ENCODE results near the gene CD79B. TPM values are rescaled to one million over a fixed set of nuclear protein-coding genes. Genes with fewer than 3 reads are reported as not detected.

The CD79B gene
- total and polyA plus RNA-seq, 10 of the 15 experiments (the other 5 are each of a cell fraction or from before 2014, with no cell fraction given), result 17.5 to 148 (median 79.1) TPM

DNA sequence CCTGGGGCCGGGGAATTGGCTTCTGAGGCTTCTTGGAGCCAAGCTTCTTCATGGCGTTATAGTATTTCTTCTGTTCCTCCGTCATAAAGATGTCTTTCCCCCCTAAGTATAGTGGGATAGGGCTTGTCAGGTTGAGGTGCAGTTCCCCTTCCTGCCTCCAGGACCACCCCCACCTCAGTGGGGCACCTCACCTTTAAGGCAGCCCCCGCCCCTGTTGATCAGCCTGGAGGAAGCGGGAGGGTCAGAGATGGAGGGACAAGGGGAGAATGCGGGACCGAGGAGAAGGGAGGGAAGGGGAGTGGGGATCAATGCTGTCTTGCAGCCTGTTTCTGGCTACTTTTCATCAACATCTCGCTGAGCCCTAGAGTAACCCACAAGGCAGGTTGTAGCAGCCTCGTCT is 11.6 kb upstream of the CD79B start:
- BruUV-seq (replicated peaks), result no TSS peak
- 89% methylated on average over 9 of the region's 9 CpGs for WGBS (ENCODE audit: insufficient coverage, insufficient replicate concordance, low lambda C conversion rate, missing lambda C conversion rate)
- TF ChIP-seq CTCF (IDR thresholded peaks at IDR 0.05 in 2 of 3, conservative IDR thresholded peaks at IDR 0.05 in 1 of 3; ENCODE audit: control insufficient read depth in 2 of 3, extremely low read depth in 1 of 3, insufficient read depth in 1 of 3, low read depth in 3 of 3, low read length in 3 of 3) (peak in 1 of 3 experiments; percentile 28; a peak in 1 of 6 replicates), BRCA1 (IDR thresholded peaks at IDR 0.05; ENCODE audit: low read depth, low read length) (no peak)
- TF ChIP-seq, protein P1, sequence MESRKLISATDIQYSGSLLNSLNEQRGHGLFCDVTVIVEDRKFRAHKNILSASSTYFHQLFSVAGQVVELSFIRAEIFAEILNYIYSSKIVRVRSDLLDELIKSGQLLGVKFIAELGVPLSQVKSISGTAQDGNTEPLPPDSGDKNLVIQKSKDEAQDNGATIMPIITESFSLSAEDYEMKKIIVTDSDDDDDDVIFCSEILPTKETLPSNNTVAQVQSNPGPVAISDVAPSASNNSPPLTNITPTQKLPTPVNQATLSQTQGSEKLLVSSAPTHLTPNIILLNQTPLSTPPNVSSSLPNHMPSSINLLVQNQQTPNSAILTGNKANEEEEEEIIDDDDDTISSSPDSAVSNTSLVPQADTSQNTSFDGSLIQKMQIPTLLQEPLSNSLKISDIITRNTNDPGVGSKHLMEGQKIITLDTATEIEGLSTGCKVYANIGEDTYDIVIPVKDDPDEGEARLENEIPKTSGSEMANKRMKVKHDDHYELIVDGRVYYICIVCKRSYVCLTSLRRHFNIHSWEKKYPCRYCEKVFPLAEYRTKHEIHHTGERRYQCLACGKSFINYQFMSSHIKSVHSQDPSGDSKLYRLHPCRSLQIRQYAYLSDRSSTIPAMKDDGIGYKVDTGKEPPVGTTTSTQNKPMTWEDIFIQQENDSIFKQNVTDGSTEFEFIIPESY (IDR thresholded peaks at IDR 0.05), result no peak
- no peaks in the 10 kb centered on the region for H3K36me3 ChIP-seq (ENCODE audit: control insufficient read depth in 2 of 2, insufficient read depth in 2 of 2, low read length in 1 of 2)
- FAIRE-seq (no peak), DNase-seq (ENCODE audit: low read depth, low spot score) (no peak), ATAC-seq (no peak)
- intact Hi-C loops (cut with micrococcal nuclease; ENCODE audit: unreplicated experiment) (no loop called here), in situ Hi-C loops (cut with MboI) (no loop called here)
- H4K20me1 ChIP-seq (ENCODE audit: control insufficient read depth, insufficient read depth), result no peaks in the 10 kb centered on the region
- ChIA-PET SMC1A (ENCODE audit: uncharacterized antibody, unreplicated experiment) (no interaction called here), POLR2A (interaction anchor here (1.8 kb wide), 1 partner anchor 10 kb away, joined by 4 read pairs; no protein-coding TSS in a partner anchor), RAD21 (ENCODE audit: unreplicated experiment) (no interaction called here), CTCF (interaction anchor here (0.9 to 1.4 kb wide), 2 partner anchors 11 to 24 kb away, joined by 3 to 4 read pairs; partner anchors contain the start of gene CD79B)
- no peak overlapping the region for H2AFZ ChIP-seq (ENCODE audit: control insufficient read depth, low read depth, low read length)
- no peak overlapping the region for H3K4me3 ChIP-seq
- peaks cover 18% of the 10 kb centered on the region for H3K4me1 ChIP-seq (ENCODE audit: control insufficient read depth, insufficient read depth, low read length)
- no peaks in the 10 kb centered on the region for H3K79me2 ChIP-seq (ENCODE audit: control insufficient read depth, insufficient read depth, low read length)
- no peak overlapping the region for H3K4me2 ChIP-seq (ENCODE audit: control insufficient read depth, insufficient read depth)
- no peaks in the 10 kb centered on the region for H3K27me3 ChIP-seq (replicated peaks in 1 of 2; ENCODE audit: control insufficient read depth in 2 of 2, insufficient read depth in 2 of 2, low read length in 1 of 2)
- H3K9me3 ChIP-seq (replicated peaks; ENCODE audit: control insufficient read depth, insufficient read depth, low read length), result no peaks in the 10 kb centered on the region; the same call in 2 of the 3 replicates
- no peak overlapping the region for H3K9ac ChIP-seq (ENCODE audit: control insufficient read depth, insufficient read depth, low read length)
- no peak overlapping the region for H3K27ac ChIP-seq (ENCODE audit: control insufficient read depth, insufficient read depth)

Measured in GM12878 (cell line).